Nephron progenitor cell (in vitro differentiated cells): Measurements from ENCODE around the gene C8B.

ENCODE experiments used
- DNase-seq: peaks from one replicate; pipeline ENCODE4 v3.0.0; 2021
- H3K27ac Mint-ChIP-seq: 2 replicates; pipeline ENCODE4 v1.8.0; 2021; ENCODE audit warnings: mild to moderate bottlenecking, moderate library complexity, mixed read lengths
- H3K27me3 Mint-ChIP-seq: 2 replicates; pipeline ENCODE4 v1.8.0; 2021; ENCODE audit warnings: mild to moderate bottlenecking, low read depth, mixed read lengths; ENCODE audit not compliant: poor library complexity
- H3K36me3 Mint-ChIP-seq: 2 replicates; pipeline ENCODE4 v1.8.0; 2021; ENCODE audit warnings: low read depth, mixed read lengths
- H3K4me1 Mint-ChIP-seq: 2 replicates; pipeline ENCODE4 v1.8.0; 2021; ENCODE audit warnings: mixed read lengths
- H3K4me3 Mint-ChIP-seq: 2 replicates; pipeline ENCODE4 v1.8.0; 2021; ENCODE audit warnings: mild to moderate bottlenecking, moderate library complexity, mixed read lengths
- H3K9me3 Mint-ChIP-seq: 2 replicates; pipeline ENCODE4 v1.8.0; 2021; ENCODE audit warnings: mild to moderate bottlenecking, moderate library complexity, mixed read lengths
- TF ChIP-seq, protein P1 (sequence below): fragments of 200-600 bp; sonication (generic); IDR thresholded peaks from 2 replicates; pipeline ENCODE4 v1.5.0; 2021; ENCODE audit warnings: antibody characterized with exemption

The C8B gene

DNA sequence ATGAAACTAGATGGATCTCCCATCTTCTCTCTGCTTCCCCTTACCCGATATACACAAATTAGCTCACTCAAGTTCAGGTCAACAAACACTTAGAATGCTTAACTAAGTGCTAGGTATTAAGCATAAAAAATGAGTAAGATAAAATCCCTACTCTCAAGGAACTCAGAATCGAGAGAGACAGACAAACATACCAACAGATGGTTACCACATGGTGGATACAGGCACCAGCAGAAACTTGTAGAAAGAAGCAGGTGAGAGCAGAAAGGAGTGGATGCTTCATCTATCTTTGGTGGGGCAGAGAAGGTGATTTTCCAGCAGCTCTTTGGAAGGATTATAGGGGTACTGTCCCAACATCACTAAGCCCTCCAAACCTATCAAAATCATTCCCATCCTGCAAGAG is 32.2 kb downstream of the C8B start:
- peaks cover 4% of the 10 kb centered on the region for H3K9me3 Mint-ChIP-seq
- H3K4me3 Mint-ChIP-seq: no peak overlapping the region
- no peak for DNase-seq
- H3K27me3 Mint-ChIP-seq: peaks cover 9% of the 10 kb centered on the region
- TF ChIP-seq, protein P1, sequence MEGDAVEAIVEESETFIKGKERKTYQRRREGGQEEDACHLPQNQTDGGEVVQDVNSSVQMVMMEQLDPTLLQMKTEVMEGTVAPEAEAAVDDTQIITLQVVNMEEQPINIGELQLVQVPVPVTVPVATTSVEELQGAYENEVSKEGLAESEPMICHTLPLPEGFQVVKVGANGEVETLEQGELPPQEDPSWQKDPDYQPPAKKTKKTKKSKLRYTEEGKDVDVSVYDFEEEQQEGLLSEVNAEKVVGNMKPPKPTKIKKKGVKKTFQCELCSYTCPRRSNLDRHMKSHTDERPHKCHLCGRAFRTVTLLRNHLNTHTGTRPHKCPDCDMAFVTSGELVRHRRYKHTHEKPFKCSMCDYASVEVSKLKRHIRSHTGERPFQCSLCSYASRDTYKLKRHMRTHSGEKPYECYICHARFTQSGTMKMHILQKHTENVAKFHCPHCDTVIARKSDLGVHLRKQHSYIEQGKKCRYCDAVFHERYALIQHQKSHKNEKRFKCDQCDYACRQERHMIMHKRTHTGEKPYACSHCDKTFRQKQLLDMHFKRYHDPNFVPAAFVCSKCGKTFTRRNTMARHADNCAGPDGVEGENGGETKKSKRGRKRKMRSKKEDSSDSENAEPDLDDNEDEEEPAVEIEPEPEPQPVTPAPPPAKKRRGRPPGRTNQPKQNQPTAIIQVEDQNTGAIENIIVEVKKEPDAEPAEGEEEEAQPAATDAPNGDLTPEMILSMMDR: no peak
- H3K27ac Mint-ChIP-seq: no peak overlapping the region
- H3K4me1 Mint-ChIP-seq: no peaks in the 10 kb centered on the region
- no peaks in the 10 kb centered on the region for H3K36me3 Mint-ChIP-seq

DNA sequence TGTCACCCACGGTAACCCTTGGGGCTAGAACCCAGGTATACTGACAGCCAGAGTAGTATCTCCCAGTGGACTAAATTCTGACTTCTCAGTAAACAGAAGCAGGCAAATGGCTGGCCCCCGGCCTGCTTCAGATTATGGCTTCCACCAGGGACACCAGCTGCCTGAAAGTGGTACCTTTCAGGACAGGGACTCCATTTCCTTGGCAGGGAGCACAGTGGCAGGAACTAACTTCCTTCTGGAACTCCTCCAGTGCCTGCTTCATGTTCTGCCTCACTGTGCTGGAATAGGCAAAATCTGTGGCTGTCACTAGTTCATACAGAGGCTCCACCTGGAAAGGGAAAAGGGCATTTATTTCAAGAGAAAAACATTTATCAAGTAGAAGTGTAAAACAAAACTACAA is 32.7 kb downstream of the C8B start:
- H3K27me3 Mint-ChIP-seq: peaks cover 8% of the 10 kb centered on the region
- no peak overlapping the region for H3K27ac Mint-ChIP-seq
- TF ChIP-seq, protein P1: no peak
- DNase-seq: no peak
- H3K36me3 Mint-ChIP-seq: no peaks in the 10 kb centered on the region
- H3K4me1 Mint-ChIP-seq: no peaks in the 10 kb centered on the region
- peaks cover 4% of the 10 kb centered on the region for H3K9me3 Mint-ChIP-seq
- no peak overlapping the region for H3K4me3 Mint-ChIP-seq

DNA sequence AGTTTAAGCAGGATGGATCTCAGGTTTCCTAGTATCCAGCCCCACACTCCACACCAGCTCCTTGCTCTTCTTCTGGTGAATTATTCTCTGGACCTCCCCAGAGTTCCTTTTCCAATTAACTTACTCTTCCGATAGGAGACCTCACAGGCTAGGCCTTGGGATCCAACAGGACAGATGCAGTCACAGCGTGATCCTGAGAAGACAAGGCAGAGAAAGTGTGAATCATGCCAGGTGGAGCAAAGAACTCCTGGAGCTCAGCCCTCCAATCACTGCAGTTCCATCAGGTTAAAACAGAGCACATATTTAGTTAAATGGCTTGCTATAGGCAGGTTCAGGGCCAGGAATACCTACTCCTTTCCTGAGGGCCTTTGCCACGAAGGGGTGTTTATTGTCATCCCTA is 34.1 kb downstream of the C8B start:
- Mint-ChIP-seq H3K36me3 (no peaks in the 10 kb centered on the region), H3K27me3 (peaks cover 8% of the 10 kb centered on the region), H3K9me3 (peaks cover 4% of the 10 kb centered on the region), H3K4me3 (no peak overlapping the region), H3K27ac (no peak overlapping the region), H3K4me1 (no peaks in the 10 kb centered on the region)
- TF ChIP-seq, protein P1: no peak
- DNase-seq: no peak

DNA sequence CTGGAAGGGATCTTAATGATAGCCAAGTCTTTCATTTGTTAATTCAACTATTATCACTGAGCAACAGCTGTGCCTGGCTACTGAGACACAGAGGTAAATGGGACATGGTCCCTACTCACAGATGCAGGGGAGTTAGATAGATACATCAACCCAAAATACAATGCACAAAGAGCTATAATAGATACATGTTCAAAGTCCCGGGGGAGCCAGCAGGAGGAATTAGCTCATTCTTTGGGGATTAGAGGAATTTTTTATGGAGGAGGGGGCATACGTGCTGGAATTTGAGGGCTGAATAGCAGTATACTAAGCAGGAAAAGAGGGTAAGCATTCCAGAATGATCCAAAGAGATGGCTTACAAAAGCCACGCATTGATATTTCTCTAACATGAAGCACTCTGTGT is 34.6 kb downstream of the C8B start:
- H3K36me3 Mint-ChIP-seq: no peaks in the 10 kb centered on the region
- no peaks in the 10 kb centered on the region for H3K4me1 Mint-ChIP-seq
- peaks cover 4% of the 10 kb centered on the region for H3K9me3 Mint-ChIP-seq
- no peak for DNase-seq
- no peak overlapping the region for H3K27ac Mint-ChIP-seq
- H3K4me3 Mint-ChIP-seq: no peak overlapping the region
- TF ChIP-seq, protein P1: no peak
- H3K27me3 Mint-ChIP-seq: peaks cover 9% of the 10 kb centered on the region

DNA sequence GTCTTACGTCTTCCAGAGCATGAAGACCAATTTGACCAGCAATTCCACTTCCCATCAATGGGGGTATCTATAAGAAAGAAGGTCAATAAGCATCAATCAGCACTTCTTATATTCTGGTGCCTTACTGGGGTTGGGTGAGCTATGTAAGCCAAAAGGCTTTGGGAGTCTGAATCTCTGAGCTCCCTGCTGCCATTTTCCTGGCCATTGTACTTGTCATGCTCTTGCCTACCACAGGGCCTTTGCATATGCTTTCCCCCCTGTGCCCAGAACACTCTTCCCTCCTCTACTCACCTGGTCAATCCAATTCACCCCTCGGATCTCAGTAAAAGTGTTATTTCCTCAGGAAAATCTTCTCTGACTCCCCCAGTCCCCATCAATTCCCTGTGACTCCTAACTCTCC is 36.3 kb downstream of the C8B start:
- Mint-ChIP-seq H3K4me3 (no peak overlapping the region), H3K4me1 (no peaks in the 10 kb centered on the region), H3K27me3 (peaks cover 12% of the 10 kb centered on the region), H3K9me3 (peaks cover 4% of the 10 kb centered on the region), H3K36me3 (no peaks in the 10 kb centered on the region), H3K27ac (no peak overlapping the region)
- DNase-seq: no peak
- TF ChIP-seq, protein P1: no peak

DNA sequence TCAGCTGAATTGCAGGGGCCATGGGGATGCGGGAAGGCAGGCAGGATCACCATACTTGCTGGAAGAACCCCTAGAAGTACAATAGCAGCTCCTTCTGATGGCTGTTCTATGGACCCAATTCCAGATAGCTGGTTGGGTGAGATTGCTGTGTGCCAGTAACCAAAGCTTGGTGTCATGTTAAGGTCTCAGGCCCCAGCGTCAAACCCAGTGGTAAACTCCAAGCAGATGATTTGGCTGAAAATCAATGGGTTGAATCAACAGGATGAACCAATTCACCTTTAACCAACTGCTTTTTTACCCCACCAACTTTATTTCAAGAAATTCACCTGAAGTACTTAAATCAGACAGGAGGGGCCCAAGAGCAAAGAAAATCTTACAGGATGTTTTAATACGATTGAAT is 37.8 kb downstream of the C8B start:
- DNase-seq: no peak
- Mint-ChIP-seq H3K36me3 (no peaks in the 10 kb centered on the region), H3K27ac (no peak overlapping the region), H3K27me3 (peaks cover 11% of the 10 kb centered on the region), H3K4me1 (peaks cover 13% of the 10 kb centered on the region), H3K9me3 (peaks cover 4% of the 10 kb centered on the region), H3K4me3 (no peak overlapping the region)
- TF ChIP-seq, protein P1: no peak
